Neural progenitor cell (in vitro differentiated cells): ENCODE results near the gene PLAAT1. TPM values are rescaled to one million over a fixed set of nuclear protein-coding genes. Genes with fewer than 3 reads are reported as not detected.

Experiments used
- DNase-seq: peaks from one replicate; pipeline ENCODE4 v3.0.0-alpha.2; 2016; ENCODE audit warnings: low spot score
- H2AFZ ChIP-seq: fragments of 200-600 bp; sonication (generic); replicated peaks from 2 replicates; pipeline ENCODE4 v1.6.1; 2016; ENCODE audit warnings: antibody characterized with exemption
- H3F3A ChIP-seq: fragments of 200-600 bp; sonication (generic); 2 replicates; pipeline ENCODE4 v1.6.1; 2016; ENCODE audit warnings: antibody characterized with exemption, low read depth
- H3K27ac ChIP-seq: fragments of 200-600 bp; sonication (generic); 2 replicates; pipeline ENCODE4 v1.5.1; 2016; ENCODE audit warnings: mild to moderate bottlenecking
- H3K27me3 ChIP-seq: fragments of 200-600 bp; sonication (generic); 2 replicates; pipeline ENCODE4 v1.6.1; 2016; ENCODE audit warnings: mild to moderate bottlenecking, moderate library complexity
- H3K36me3 ChIP-seq: fragments of 200-600 bp; sonication (generic); 2 replicates; pipeline ENCODE4 v1.5.1; 2016
- H3K4me1 ChIP-seq: fragments of 200-600 bp; sonication (generic); 2 replicates; pipeline ENCODE4 v1.6.1; 2016; ENCODE audit warnings: mixed run types
- H3K4me2 ChIP-seq: fragments of 200-600 bp; sonication (generic); 2 replicates; pipeline ENCODE4 v1.6.1; 2016
- H3K4me3 ChIP-seq: fragments of 200-600 bp; sonication (generic); 2 replicates; pipeline ENCODE4 v1.5.1; 2016
- H3K79me2 ChIP-seq: fragments of 200-600 bp; sonication (generic); 2 replicates; pipeline ENCODE4 v1.6.1; 2016; ENCODE audit warnings: low read depth
- H3K9ac ChIP-seq: fragments of 200-600 bp; sonication (generic); 2 replicates; pipeline ENCODE4 v1.6.1; 2016
- H3K9me3 ChIP-seq: fragments of 200-600 bp; sonication (generic); 2 replicates; pipeline ENCODE4 v1.5.1; 2016; ENCODE audit warnings: low read depth
- H4K20me1 ChIP-seq: fragments of 200-600 bp; sonication (generic); 2 replicates; pipeline ENCODE4 v1.6.1; 2016; ENCODE audit warnings: low read depth
- H3K27ac Mint-ChIP-seq: 3 replicates; pipeline ENCODE4 v1.8.0; 2021; ENCODE audit warnings: mixed read lengths
- H3K27me3 Mint-ChIP-seq: 2 replicates; pipeline ENCODE4 v1.8.0; 2022; ENCODE audit warnings: low read depth, mild to moderate bottlenecking, inconsistent platforms, moderate library complexity, mixed read lengths; ENCODE audit not compliant: insufficient read depth
- H3K36me3 Mint-ChIP-seq: 3 replicates; pipeline ENCODE4 v1.8.0; 2021; ENCODE audit warnings: mixed read lengths
- H3K4me1 Mint-ChIP-seq: 3 replicates; pipeline ENCODE4 v1.8.0; 2021; ENCODE audit warnings: mixed read lengths
- H3K4me3 Mint-ChIP-seq: 3 replicates; pipeline ENCODE4 v1.8.0; 2021; ENCODE audit warnings: mild to moderate bottlenecking, moderate library complexity, mixed read lengths
- H3K9me3 Mint-ChIP-seq: 3 replicates; pipeline ENCODE4 v1.8.0; 2020; ENCODE audit warnings: mixed read lengths
- CTCF ChIP-seq: fragments of 200-600 bp; sonication (generic); IDR thresholded peaks from 2 replicates; pipeline ENCODE4 v1.5.1; 2017; ENCODE audit warnings: antibody characterized with exemption, mild to moderate bottlenecking
- EZH2 ChIP-seq: fragments of 200-600 bp; sonication (generic); IDR thresholded peaks from 2 replicates; pipeline ENCODE4 v1.6.1; 2017; ENCODE audit warnings: antibody characterized with exemption, mild to moderate bottlenecking, moderate library complexity
- EZH2phosphoT487 ChIP-seq: fragments of 200-600 bp; sonication (generic); IDR thresholded peaks from 2 replicates; pipeline ENCODE4 v1.6.1; 2017; ENCODE audit warnings: antibody characterized with exemption
- total RNA-seq: library from RNA; depleted of rRNA; stranded (reverse); fragments of >200 nt; gene quantifications from 2 replicates; pipeline ENCODE4 v1.2.3, GENCODE V29; 2015; ENCODE audit warnings: low replicate concordance

Gene PLAAT1
- total RNA-seq, 1 donor from 2014 or later, result 4.9 TPM

DNA sequence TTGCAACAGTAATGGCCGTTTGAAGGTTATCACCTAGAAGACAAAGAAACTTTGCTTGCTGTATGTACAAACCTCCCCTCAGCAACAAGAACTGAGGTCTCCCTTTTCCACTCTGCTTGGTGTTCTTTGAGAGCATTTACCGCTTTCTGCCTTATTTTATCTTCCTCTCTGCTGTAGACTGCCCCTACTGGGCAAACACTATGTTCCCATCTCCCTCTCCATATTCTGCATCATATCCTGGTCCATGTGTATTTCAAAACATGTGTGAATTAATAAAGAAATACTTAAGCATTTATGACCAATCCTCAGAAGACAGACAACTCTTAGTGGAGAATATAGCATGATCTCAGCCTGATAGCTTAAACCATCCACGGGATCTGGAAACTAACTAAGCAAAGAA, 73.1 kb downstream of the PLAAT1 start:
- Histone ChIP-seq H3K9me3 (no peaks in the 10 kb centered on the region), H3F3A (peaks cover 7% of the 10 kb centered on the region), H3K9ac (no peak overlapping the region), H2AFZ (no peak overlapping the region), H3K79me2 (no peaks in the 10 kb centered on the region), H3K4me1 (peaks cover 24% of the 10 kb centered on the region), H3K27ac (no peak overlapping the region), H3K4me2 (no peak overlapping the region), H4K20me1 (no peaks in the 10 kb centered on the region), H3K36me3 (no peaks in the 10 kb centered on the region), H3K27me3 (no peaks in the 10 kb centered on the region), H3K4me3 (no peak overlapping the region)
- TF ChIP-seq EZH2 (no peak), CTCF (peak; percentile 38)
- Mint-ChIP-seq H3K4me1 (peaks cover 9% of the 10 kb centered on the region), H3K9me3 (no peaks in the 10 kb centered on the region), H3K4me3 (no peak overlapping the region), H3K27me3 (no peaks in the 10 kb centered on the region), H3K27ac (no peak overlapping the region), H3K36me3 (no peaks in the 10 kb centered on the region)
- DNase-seq, result no peak

DNA sequence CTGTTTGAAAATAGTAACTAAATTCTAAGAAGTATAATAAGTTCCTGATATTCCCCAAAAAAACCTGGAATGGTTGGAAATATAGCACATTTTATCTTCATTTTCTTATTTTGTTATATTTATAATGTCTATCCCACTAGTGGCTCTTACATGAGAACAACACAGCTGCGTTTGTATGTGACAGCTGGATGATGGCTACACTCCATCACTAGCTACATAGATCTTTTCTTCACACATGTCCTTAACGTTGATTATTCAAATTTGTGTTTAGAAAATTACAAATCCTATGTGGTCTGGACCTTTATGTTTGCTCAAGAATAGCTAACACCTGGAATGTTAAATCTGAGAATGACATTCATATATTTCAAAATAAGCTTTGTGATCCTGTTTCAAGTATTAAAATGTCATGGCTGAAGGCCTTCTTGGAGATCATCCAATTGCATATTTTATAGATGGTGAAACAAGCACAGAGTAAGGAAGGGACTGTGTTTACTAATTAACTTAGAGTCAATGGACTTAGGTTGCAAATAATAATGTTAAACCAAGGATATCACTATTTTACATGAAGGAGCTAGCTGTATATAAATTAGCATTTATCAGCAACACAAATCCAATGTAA, 76.8 kb downstream of the PLAAT1 start:
- Histone ChIP-seq H3F3A (peaks cover 7% of the 10 kb centered on the region), H3K79me2 (no peaks in the 10 kb centered on the region), H2AFZ (no peak overlapping the region), H3K9me3 (no peaks in the 10 kb centered on the region), H3K4me2 (no peak overlapping the region), H3K4me1 (peaks cover 12% of the 10 kb centered on the region), H3K4me3 (no peak overlapping the region), H4K20me1 (no peaks in the 10 kb centered on the region), H3K27me3 (no peaks in the 10 kb centered on the region), H3K9ac (no peak overlapping the region), H3K27ac (no peak overlapping the region), H3K36me3 (no peaks in the 10 kb centered on the region)
- H3K27me3 Mint-ChIP-seq, result no peaks in the 10 kb centered on the region
- H3K36me3 Mint-ChIP-seq, result no peaks in the 10 kb centered on the region
- peaks cover 6% of the 10 kb centered on the region for H3K4me1 Mint-ChIP-seq
- no peak for TF ChIP-seq EZH2
- no peak for TF ChIP-seq EZH2phosphoT487
- no peak for TF ChIP-seq CTCF
- H3K27ac Mint-ChIP-seq, result no peak overlapping the region
- DNase-seq, result no peak
- no peak overlapping the region for H3K4me3 Mint-ChIP-seq
- no peaks in the 10 kb centered on the region for H3K9me3 Mint-ChIP-seq

Other genes starting within 250 kb of the PLAAT1 start
- not detected in 2 replicates for gene ATP13A5, start 137.5 kb downstream of the PLAAT1 start, total RNA-seq